ENCODE results near the gene NLGN1.

- no peak for TF ChIP-seq CTCF (IDR thresholded peaks at IDR 0.05)
- no peak for TF ChIP-seq REST (IDR thresholded peaks at IDR 0.05; ENCODE audit: insufficient read depth in 1 of 2, low read depth in 2 of 2, low read length in 1 of 2)
- TF ChIP-seq SIN3A (IDR thresholded peaks at IDR 0.05; ENCODE audit: borderline replicate concordance, insufficient read depth, low read depth, low read length): no peak
- TF ChIP-seq POLR2AphosphoS5 (IDR thresholded peaks at IDR 0.05; ENCODE audit: low read depth, low read length): no peak
- TF ChIP-seq TCF7L2 (IDR thresholded peaks at IDR 0.05; ENCODE audit: low read depth, low read length): no peak
Measured at GRCh38 chr3:173732237-173732636, 334.7 kb downstream of the NLGN1 start.

Measured in Panc1 (cell line).